ENCODE measurements around the gene NUF2. TPM values are rescaled to one million over a fixed set of nuclear protein-coding genes. Genes with fewer than 3 reads are reported as not detected.

Gene NUF2
- polyA plus RNA-seq, 4 donors: 25.7 to 32.4 (median 29.2) TPM

DNA sequence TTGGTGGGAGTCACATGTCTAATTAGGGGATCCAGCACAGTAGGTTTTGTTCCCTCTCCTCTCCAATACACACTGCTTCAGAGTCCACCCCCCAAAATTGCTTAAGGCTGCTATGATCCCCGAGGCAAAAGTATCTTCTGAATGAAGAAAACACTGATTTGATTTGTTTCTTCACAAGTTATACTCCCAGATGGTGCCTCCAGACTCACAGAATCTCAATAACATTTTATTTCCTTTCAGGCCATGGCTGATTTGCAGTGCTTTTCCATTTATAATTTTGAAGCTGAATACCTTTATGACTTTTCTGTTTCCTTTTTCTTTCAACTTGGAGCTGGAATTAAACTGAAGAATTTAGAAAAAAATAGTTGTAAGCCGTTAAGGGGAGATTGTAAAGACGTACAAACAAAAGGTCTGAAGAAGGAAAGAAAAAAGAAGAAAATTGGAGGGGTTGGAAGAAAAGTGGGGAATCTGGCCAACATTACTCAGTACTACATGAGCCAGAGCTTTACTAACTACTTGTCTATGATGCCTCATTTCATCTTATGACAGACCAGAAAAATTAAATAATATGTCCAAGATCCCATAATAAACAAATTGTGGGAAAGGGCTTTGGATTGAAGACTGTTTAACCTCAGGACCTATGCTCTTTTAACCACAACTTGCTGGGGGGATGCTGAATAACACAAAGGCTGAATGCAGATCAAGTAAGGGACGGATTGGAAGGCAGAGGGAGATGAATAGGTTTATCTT, 75.9 kb downstream of the NUF2 start:
- DNase-seq (ENCODE audit: low read depth in 4 of 4, low spot score in 3 of 4): no peak

DNA sequence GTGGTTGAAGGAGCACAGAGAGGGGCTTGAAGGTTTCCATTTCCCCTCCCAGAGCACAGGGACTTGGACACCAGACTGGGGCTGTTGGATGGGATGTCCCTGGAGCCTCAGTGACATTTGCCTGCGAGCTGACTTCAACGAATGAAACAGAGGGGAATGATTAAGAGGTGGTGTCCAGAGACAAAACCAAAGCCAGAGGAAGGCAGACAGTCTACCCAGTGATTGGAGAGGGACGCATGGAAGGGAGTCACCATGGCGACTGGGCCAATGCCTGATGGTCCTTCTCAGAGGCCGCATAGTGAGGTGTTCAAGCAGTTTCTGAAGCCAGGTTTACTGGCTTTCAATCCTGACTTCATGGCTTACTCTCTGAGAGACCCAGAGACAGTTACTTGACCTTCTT, 77.2 kb downstream of the NUF2 start:
- no peak for DNase-seq (ENCODE audit: low read depth in 4 of 4, low spot score in 3 of 4)

DNA sequence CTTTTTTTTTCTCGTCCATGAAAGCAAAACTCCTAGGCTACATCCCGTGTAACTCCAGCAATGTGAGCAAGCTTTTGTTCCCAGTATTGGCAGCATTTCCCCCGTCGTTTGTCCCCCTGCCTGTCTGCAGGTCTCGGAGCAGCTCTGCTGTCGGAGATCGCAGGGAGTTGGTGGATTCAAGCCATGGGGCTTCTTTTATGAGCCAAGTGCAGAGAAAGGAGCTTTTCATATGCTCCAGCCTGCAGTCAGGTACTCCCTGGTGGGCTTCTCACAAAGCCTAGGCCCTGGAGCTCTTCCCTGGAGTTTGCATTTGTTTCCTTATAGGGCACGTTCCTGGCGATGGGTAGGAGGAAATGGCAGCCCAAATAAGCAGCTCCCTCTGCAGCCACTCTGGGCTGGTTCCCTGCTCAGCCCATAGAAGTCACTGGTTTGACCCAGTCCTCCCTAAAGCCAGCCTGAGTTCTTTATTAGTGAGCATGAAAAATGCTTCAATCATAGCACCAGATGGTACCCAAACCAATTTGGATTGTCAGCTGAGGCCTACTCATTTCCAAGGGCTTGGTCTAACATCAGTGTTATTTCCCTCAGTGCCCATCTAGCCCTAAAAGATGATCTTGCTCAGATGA, 78.3 kb downstream of the NUF2 start:
- DNase-seq (ENCODE audit: low read depth in 4 of 4, low spot score in 3 of 4): no peak

DNA sequence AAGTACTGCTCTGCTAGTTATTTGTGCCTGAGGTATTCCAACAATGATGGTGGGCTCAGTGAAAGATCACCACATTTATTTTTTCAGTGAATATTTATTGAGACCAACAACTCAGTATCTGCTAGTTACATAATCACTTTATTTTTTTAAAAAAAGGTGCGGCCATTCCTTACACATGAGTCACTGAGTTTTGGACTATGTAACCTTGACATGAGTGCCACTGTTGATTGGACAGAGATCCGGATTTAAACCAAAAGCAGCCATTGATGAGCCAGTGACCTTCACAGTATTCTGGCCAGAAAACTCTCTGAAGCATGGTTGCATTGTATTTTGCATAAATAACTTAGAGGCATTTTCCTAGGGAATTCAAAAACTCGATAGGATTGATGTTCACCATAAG, 79.5 kb downstream of the NUF2 start:
- DNase-seq (ENCODE audit: low read depth in 4 of 4, low spot score in 3 of 4): no peak

Other genes with a start within 250 kb of the NUF2 start
- 10 to 100 TPM; 10.3 to 22.9 (median 18.9) TPM for gene RGS5, start 119.0 kb upstream of the NUF2 start, polyA plus RNA-seq (ENCODE audit: insufficient read length in 4 of 4)

All from left renal pelvis (tissue), 4 donors.